Sigmoid colon (tissue), 7 donors: ENCODE measurements around the gene PPP1R16B. TPM values are rescaled to one million over a fixed set of nuclear protein-coding genes. Genes with fewer than 3 reads are reported as not detected.

ENCODE experiments used
- DNase-seq: peaks from one replicate; pipeline ENCODE4 v3.0.0-alpha.2; 2019
- H3K27ac ChIP-seq, 4 donors: fragments of 200-600 bp; sonication (generic); one replicate each; pipeline ENCODE4 v1.5.1; 2016 to 2019; ENCODE audit warnings: mild to moderate bottlenecking in 1 of 4
- H3K27me3 ChIP-seq, 3 donors: fragments of 200-600 bp; sonication (generic); one replicate each; pipeline ENCODE4 v1.5.1; 2019; ENCODE audit warnings: mild to moderate bottlenecking in 1 of 3
- H3K36me3 ChIP-seq, 4 donors: fragments of 200-600 bp; sonication (generic); one replicate each; pipeline ENCODE4 v1.5.1; 2016 to 2019
- H3K4me1 ChIP-seq, 4 donors: fragments of 200-600 bp; sonication (generic); one replicate each; pipeline ENCODE4 v1.5.1; 2017 to 2019
- H3K4me3 ChIP-seq, 4 donors: fragments of 200-600 bp; sonication (generic); one replicate each; pipeline ENCODE4 v1.5.1; 2017 to 2019; ENCODE audit warnings: mild to moderate bottlenecking in 2 of 4, moderate library complexity in 1 of 4
- H3K9me3 ChIP-seq, 4 donors: fragments of 200-600 bp in 3 of 4; sonication (generic) in 3 of 4; one replicate each; pipeline versions ENCODE4 v1.5.1 to v1.6.1; 2013 to 2019
- EP300 ChIP-seq, 4 donors: sonication (generic); formaldehyde crosslinking; IDR thresholded peaks; one replicate each; pipeline ENCODE4 v1.6.1; 2017; ENCODE audit warnings: antibody characterized with exemption in 4 of 4
- POLR2A ChIP-seq, 2 donors: fragments of 450-650 bp; IDR thresholded peaks; one replicate each; pipeline ENCODE4 v1.6.1; 2016; ENCODE audit warnings: antibody characterized with exemption in 2 of 2, mild to moderate bottlenecking in 2 of 2, moderate library complexity in 2 of 2
- POLR2AphosphoS5 ChIP-seq, 4 donors: sonication (generic); formaldehyde crosslinking; IDR thresholded peaks; one replicate each; pipeline ENCODE4 v1.6.1; 2017; ENCODE audit warnings: antibody characterized with exemption in 4 of 4
- WGBS, 2 donors: extraction: QIAGEN DNeasy Blood & Tissue Kit; methylation state at CpG; one replicate each; pipeline ENCODE4 v1.1.7; 2013; 5-methylcytosine and 5-hydroxymethylcytosine counted together
- intact Hi-C: fragments of 100-400 bp; cut with DNase I; formaldehyde crosslinking; loops from one replicate; pipeline ENCODE4 v1.15.1; 2023
- polyA plus RNA-seq, 3 donors: library from polyadenylated mRNA; stranded (reverse); fragments of 200-250 nt; gene quantifications; one replicate each; pipeline ENCODE4 v1.2.3, GENCODE V29; 2013
- total RNA-seq, 4 donors: library from RNA; depleted of rRNA; stranded (reverse); fragments of >200 nt; gene quantifications; one replicate each; pipeline ENCODE4 v1.1.0, GENCODE V29; 2016
- TF ChIP-seq, protein P1 (sequence below), 4 experiments: fragments of 450-650 bp in 3 of 4; fragments of 200-600 bp in 1 of 4; IDR thresholded peaks; one replicate each; pipeline ENCODE4 v1.5.1; 2016 to 2019; ENCODE audit warnings: antibody characterized with exemption in 4 of 4, mild to moderate bottlenecking in 3 of 4, moderate library complexity in 2 of 4
- donor health status: healthy with polysubstance abuse.
- donor health status: Bipolar disorder and iron deficiency.
- donor health status: healthy.

PPP1R16B gene
- total and polyA plus RNA-seq, 7 donors = 0.92 to 21.7 (median 3.6) TPM

DNA sequence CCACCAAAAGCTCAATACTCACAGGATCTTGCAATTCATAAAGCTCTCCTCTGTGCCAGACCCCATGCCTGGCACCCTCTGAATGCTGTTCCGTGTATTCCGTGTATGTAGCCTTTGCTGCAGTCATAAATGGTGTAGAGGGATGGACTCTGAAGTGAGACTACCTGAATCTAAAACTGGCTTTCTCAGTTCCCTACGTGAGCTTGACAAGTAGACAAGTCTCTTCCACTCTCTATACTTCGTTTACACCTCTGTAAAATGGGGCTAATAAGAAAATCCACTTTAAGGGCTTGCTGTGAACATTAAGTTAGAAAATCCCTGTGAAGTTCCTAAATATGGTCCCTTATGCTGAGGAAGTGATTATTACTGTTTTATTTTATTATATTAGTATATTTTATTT, 31.5 kb downstream of the PPP1R16B start:
- Histone ChIP-seq H3K36me3 (no peaks in the 10 kb centered on the region), H3K4me3 (no peak overlapping the region), H3K9me3 (no peaks in the 10 kb centered on the region), H3K27me3 (peaks cover 0 to 24% (median 0%) of the 10 kb centered on the region in 3 donors), H3K27ac (no peak overlapping the region), H3K4me1 (no peaks in the 10 kb centered on the region)
- 53 to 77% methylated on average over 4 of the region's 4 CpGs for WGBS, 2 donors
- TF ChIP-seq, protein P1, sequence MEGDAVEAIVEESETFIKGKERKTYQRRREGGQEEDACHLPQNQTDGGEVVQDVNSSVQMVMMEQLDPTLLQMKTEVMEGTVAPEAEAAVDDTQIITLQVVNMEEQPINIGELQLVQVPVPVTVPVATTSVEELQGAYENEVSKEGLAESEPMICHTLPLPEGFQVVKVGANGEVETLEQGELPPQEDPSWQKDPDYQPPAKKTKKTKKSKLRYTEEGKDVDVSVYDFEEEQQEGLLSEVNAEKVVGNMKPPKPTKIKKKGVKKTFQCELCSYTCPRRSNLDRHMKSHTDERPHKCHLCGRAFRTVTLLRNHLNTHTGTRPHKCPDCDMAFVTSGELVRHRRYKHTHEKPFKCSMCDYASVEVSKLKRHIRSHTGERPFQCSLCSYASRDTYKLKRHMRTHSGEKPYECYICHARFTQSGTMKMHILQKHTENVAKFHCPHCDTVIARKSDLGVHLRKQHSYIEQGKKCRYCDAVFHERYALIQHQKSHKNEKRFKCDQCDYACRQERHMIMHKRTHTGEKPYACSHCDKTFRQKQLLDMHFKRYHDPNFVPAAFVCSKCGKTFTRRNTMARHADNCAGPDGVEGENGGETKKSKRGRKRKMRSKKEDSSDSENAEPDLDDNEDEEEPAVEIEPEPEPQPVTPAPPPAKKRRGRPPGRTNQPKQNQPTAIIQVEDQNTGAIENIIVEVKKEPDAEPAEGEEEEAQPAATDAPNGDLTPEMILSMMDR (IDR thresholded peaks at IDR 0.05) = no peak
- TF ChIP-seq POLR2A (IDR thresholded peaks at IDR 0.05) = no peak
- no peak for TF ChIP-seq POLR2AphosphoS5 (IDR thresholded peaks at IDR 0.05)
- no peak for TF ChIP-seq EP300 (IDR thresholded peaks at IDR 0.05)
- no peak for DNase-seq
- intact Hi-C loops = no loop called here

DNA sequence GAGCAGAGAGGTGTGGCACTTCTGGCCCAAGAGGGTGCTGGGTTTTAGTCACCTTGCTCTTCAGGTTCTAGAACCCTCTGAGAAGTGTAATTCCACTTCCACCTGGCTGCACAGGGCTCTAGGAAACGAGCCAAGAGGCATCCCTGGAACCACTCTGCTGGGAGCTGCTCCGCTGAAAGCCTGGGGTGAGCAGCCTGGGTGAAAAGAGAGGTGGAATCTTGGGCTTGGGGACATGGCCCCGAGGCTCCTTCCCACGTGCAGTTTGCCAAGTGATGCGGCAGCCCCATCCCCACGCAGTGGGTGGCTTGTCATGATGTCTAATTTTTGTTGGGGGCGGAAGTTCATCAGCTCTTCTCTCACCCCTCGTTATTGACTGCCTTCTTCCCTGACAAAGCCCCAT, 32.8 kb downstream of the PPP1R16B start:
- Histone ChIP-seq H3K27me3 (peaks cover 0 to 24% (median 0%) of the 10 kb centered on the region in 3 donors), H3K9me3 (no peaks in the 10 kb centered on the region), H3K36me3 (no peaks in the 10 kb centered on the region), H3K27ac (no peak overlapping the region), H3K4me1 (no peaks in the 10 kb centered on the region), H3K4me3 (no peak overlapping the region)
- intact Hi-C loops = no loop called here
- DNase-seq = no peak
- WGBS, 2 donors = 76 to 81% methylated on average over 8 of the region's 8 CpGs
- no peak for TF ChIP-seq POLR2A (IDR thresholded peaks at IDR 0.05)
- no peak for TF ChIP-seq EP300 (IDR thresholded peaks at IDR 0.05)
- no peak for TF ChIP-seq POLR2AphosphoS5 (IDR thresholded peaks at IDR 0.05)
- TF ChIP-seq, protein P1 (IDR thresholded peaks at IDR 0.05) = no peak

DNA sequence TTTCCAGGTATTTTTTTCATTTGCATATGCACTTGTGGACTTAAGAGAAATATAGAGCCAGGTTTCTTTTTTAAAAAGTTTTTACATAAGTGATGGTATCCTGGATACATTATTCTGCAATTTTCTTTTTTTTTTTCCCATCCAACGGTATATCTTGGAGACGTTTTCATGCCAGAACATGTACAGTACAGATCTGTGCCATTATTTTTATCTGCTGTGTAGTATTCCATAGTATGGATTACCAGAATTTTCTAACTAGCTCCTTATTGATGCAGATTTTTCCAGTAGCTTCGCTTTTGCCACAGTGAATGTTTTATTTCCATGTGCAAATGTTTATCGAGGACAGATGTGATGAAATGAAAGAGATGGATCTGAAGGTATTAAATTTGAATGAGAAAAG, 34.1 kb downstream of the PPP1R16B start:
- intact Hi-C loops = no loop called here
- Histone ChIP-seq H3K4me3 (no peak overlapping the region), H3K4me1 (no peaks in the 10 kb centered on the region), H3K36me3 (no peaks in the 10 kb centered on the region), H3K27ac (no peak overlapping the region), H3K27me3 (peaks cover 0 to 17% (median 0%) of the 10 kb centered on the region in 3 donors), H3K9me3 (no peaks in the 10 kb centered on the region)
- no peak for TF ChIP-seq EP300 (IDR thresholded peaks at IDR 0.05)
- TF ChIP-seq POLR2A (IDR thresholded peaks at IDR 0.05) = no peak
- no peak for TF ChIP-seq POLR2AphosphoS5 (IDR thresholded peaks at IDR 0.05)
- TF ChIP-seq, protein P1 (IDR thresholded peaks at IDR 0.05) = no peak
- DNase-seq = no peak
- 90 to 91% methylated on average over 4 of the region's 4 CpGs for WGBS, 2 donors

DNA sequence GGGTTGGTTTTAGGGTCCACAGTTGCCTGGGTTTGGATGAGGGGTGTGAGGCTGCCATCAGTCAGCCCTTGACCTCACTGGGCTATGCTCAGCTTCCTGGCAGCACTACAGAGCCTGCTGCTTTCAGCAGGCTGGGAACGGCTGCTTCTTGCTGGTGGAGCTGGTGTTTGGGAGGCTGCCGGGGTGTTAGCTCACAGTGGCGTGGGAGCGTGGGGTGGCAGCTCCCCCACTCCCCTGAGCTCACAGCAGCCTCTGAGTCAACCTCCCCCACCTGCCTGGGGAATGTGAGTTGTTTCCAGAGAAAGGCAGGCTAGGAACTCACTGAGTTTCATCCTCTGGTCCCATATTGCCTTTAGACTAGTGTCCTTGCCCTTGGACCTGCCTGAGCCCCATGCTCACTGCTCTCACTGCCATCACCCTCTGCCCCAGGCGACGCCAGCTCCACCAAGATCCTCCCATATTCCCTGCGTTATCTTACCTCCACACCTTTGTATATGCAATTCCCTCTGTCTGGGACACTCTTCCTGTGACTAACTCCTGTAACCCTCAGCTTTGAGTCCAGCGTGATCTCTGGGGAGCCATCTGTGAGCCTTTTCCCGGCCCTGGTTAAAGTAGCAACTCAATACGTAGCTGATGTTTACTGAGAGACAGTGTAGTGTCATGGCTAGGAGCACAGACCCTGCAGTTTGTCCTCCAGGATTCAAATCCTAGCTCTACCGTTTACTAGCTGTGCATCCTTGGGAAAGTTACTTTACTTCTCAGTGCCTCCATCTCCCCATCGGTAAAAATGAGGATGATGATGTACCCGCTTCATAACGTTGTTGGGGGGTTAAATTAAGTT, 34.8 kb downstream of the PPP1R16B start:
- Histone ChIP-seq H3K4me3 (no peak overlapping the region), H3K27me3 (peaks cover 0 to 17% (median 0%) of the 10 kb centered on the region in 3 donors), H3K36me3 (no peaks in the 10 kb centered on the region), H3K4me1 (no peaks in the 10 kb centered on the region), H3K27ac (no peak overlapping the region), H3K9me3 (no peaks in the 10 kb centered on the region)
- intact Hi-C loops = no loop called here
- TF ChIP-seq, protein P1 (IDR thresholded peaks at IDR 0.05) = no peak
- TF ChIP-seq POLR2AphosphoS5 (IDR thresholded peaks at IDR 0.05) = no peak
- TF ChIP-seq EP300 (IDR thresholded peaks at IDR 0.05) = no peak
- no peak for TF ChIP-seq POLR2A (IDR thresholded peaks at IDR 0.05)
- 77 to 84% methylated on average over 14 of the region's 14 CpGs for WGBS, 2 donors
- DNase-seq = no peak
